ENCODE measurements around the gene RASA3. TPM values are rescaled to one million over a fixed set of nuclear protein-coding genes. Genes with fewer than 3 reads are reported as not detected.

RASA3 gene
- total RNA-seq, 1 experiment from 2014 or later = 18.6 TPM

DNA sequence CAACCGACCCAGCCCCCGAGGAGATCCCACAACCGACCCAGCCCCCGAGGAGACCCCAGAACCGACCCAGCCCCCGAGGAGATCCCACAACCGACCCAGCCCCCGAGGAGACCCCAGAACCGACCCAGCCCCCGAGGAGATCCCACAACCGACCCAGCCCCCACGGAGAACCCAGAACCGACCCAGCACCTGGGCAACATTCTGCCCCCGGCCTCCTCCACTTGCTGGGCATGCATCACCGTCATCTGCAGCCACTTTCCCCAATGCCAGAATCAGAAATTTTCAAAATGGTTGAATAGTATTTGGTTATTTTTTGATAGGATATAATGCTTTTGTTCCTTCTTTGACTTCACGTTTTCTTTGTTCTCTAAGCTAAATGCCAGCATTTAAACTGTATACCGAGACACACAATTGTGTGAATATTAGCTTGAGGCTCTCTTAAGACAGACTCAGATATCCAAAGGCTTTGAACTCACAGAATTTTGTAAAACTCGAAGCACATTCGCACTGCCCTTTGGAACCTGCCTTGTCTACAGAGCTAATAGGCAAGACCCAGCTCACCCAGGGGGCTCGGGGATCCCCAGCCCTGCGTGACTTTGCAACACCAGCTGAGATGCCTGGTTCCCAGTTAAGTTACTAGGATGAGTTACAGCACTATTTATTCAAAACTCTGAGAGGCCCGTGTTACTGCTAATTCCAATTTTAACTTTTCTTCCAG lies 15.5 kb upstream of the RASA3 start:
- H3K4me1 ChIP-seq (ENCODE audit: control insufficient read depth in 1 of 2, insufficient read depth in 2 of 2, low read length in 2 of 2) = peaks cover 15 to 31% of the 10 kb centered on the region in 2 experiments
- H3K27me3 ChIP-seq (ENCODE audit: insufficient read depth, low read length) = no peaks in the 10 kb centered on the region
- no peaks in the 10 kb centered on the region for H3K36me3 ChIP-seq (ENCODE audit: control insufficient read depth in 1 of 2, insufficient read depth in 2 of 2, low read length in 2 of 2)
- no peaks in the 10 kb centered on the region for H3K9me3 ChIP-seq (ENCODE audit: control insufficient read depth in 1 of 2, insufficient read depth in 1 of 2, low read depth in 1 of 2, low read length in 2 of 2)
- H3K79me2 ChIP-seq (ENCODE audit: insufficient read depth, low read length) = no peaks in the 10 kb centered on the region
- H3K9me2 ChIP-seq (ENCODE audit: insufficient read depth) = no peaks in the 10 kb centered on the region
- no peak overlapping the region for H3K4me3 ChIP-seq (replicated peaks in 1 of 2; ENCODE audit: low read depth in 1 of 2, low read length in 2 of 2)
- H3K27ac ChIP-seq (ENCODE audit: low read depth, low read length) = no peak overlapping the region
- POLR2A ChIA-PET = no interaction called here
- TF ChIP-seq SP1 (IDR thresholded peaks at IDR 0.05; ENCODE audit: low read depth) (no peak), ATF3 (IDR thresholded peaks at IDR 0.05) (no peak), CTCF (IDR thresholded peaks at IDR 0.05 in 2 of 3, conservative IDR thresholded peaks at IDR 0.05 in 1 of 3; ENCODE audit: borderline replicate concordance in 1 of 3, insufficient read depth in 1 of 3, low read depth in 2 of 3, low read length in 2 of 3) (no peak), SRF (IDR thresholded peaks at IDR 0.05; ENCODE audit: low read depth) (no peak), EZH2phosphoT487 (IDR thresholded peaks at IDR 0.05; ENCODE audit: borderline replicate concordance) (no peak), FOSL1 (IDR thresholded peaks at IDR 0.05; ENCODE audit: low read depth) (no peak), JUND (IDR thresholded peaks at IDR 0.05) (no peak), POLR2AphosphoS5 (IDR thresholded peaks at IDR 0.05; ENCODE audit: low read depth, low read length) (no peak), MAX (IDR thresholded peaks at IDR 0.05) (no peak), SIN3A (IDR thresholded peaks at IDR 0.05; ENCODE audit: low read depth) (no peak), EZH2 (IDR thresholded peaks at IDR 0.05) (no peak), ELF1 (IDR thresholded peaks at IDR 0.05; ENCODE audit: borderline replicate concordance, low read depth) (no peak), CEBPB (IDR thresholded peaks at IDR 0.05; ENCODE audit: low read depth) (no peak), RAD21 (IDR thresholded peaks at IDR 0.05; ENCODE audit: low read depth) (no peak)
- DNase-seq (ENCODE audit: low read depth, low spot score) = no peak
- H3K4me2 ChIP-seq (ENCODE audit: low read length) = no peak overlapping the region
- BruUV-seq (replicated peaks) = no TSS peak
- no peak for ATAC-seq
- RAD21 ChIA-PET (ENCODE audit: low non-redundant PET in 1 of 2, low total read pairs in 2 of 2, uncharacterized antibody in 2 of 2, unreplicated experiment in 2 of 2) = no interaction called here
- H4K20me1 ChIP-seq (ENCODE audit: insufficient read depth) = no peaks in the 10 kb centered on the region
- H3K9ac ChIP-seq (ENCODE audit: low read length) = no peak overlapping the region
- no peak overlapping the region for H2AFZ ChIP-seq (ENCODE audit: low read depth, low read length, poor library complexity, severe bottlenecking)
- CTCF ChIA-PET = no interaction called here
- intact Hi-C loops (cut with micrococcal nuclease) = loop anchor here (10.0 kb wide), 1 partner anchor 193 kb away; no protein-coding TSS in a partner anchor

All from HCT116 (cell line).